PFSK-1 (cell line): ENCODE measurements around the gene KBTBD7.

Experiments used
- FOXP2 ChIP-seq: optimal IDR thresholded peaks from 2 replicates; pipeline ENCODE3; 2011; ENCODE audit warnings: borderline replicate concordance, control low read depth, inconsistent platforms; ENCODE audit not compliant: insufficient read depth; ENCODE audit errors: extremely low read length, extremely low read depth
- POLR2AphosphoS5 ChIP-seq: IDR thresholded peaks from 2 replicates; pipeline ENCODE4 v1.6.1; 2012; ENCODE audit warnings: low read depth, mild to moderate bottlenecking, control low read depth, low read length, moderate library complexity
- REST ChIP-seq, 2 experiments: IDR thresholded peaks; 2 replicates each; pipeline versions ENCODE4 v1.6.1 to v1.8.0; 2011 to 2012; ENCODE audit warnings: low read depth in 2 of 2, low read length in 2 of 2, control low read depth in 1 of 2, inconsistent platforms in 1 of 2, mild to moderate bottlenecking in 1 of 2, moderate library complexity in 1 of 2; ENCODE audit not compliant: insufficient read depth in 1 of 2
- SIN3A ChIP-seq: IDR thresholded peaks from 2 replicates; pipeline ENCODE4 v1.6.1; 2012; ENCODE audit warnings: mild to moderate bottlenecking, low read length, moderate library complexity, borderline replicate concordance; ENCODE audit not compliant: insufficient read depth
- TAF1 ChIP-seq: IDR thresholded peaks from 2 replicates; pipeline ENCODE4 v1.6.1; 2012; ENCODE audit warnings: low read length, control low read depth, borderline replicate concordance; ENCODE audit not compliant: insufficient read depth

Gene KBTBD7

GRCh38 chr13:41162151-41162550, 32.2 kb downstream of the KBTBD7 start:
- TF ChIP-seq SIN3A, result no peak
- TF ChIP-seq TAF1, result no peak
- no peak for TF ChIP-seq FOXP2
- TF ChIP-seq POLR2AphosphoS5, result no peak

- TF ChIP-seq FOXP2 (no peak), POLR2AphosphoS5 (no peak), TAF1 (no peak), SIN3A (no peak), REST (IDR thresholded peaks at IDR 0.05; ENCODE audit: insufficient read depth in 1 of 2, low read depth in 2 of 2, low read length in 2 of 2) (no peak)
Observed at GRCh38 chr13:41159174-41159573, 35.2 kb downstream of the KBTBD7 start.

- no peak for TF ChIP-seq SIN3A
- TF ChIP-seq POLR2AphosphoS5, result no peak
- no peak for TF ChIP-seq TAF1
- no peak for TF ChIP-seq FOXP2
- TF ChIP-seq REST (IDR thresholded peaks at IDR 0.05; ENCODE audit: insufficient read depth in 1 of 2, low read depth in 2 of 2, low read length in 2 of 2), result no peak
Observed at GRCh38 chr13:41157048-41157717, 37.2 kb downstream of the KBTBD7 start.

GRCh38 chr13:41156620-41157019, 37.7 kb downstream of the KBTBD7 start:
- TF ChIP-seq TAF1 (no peak), SIN3A (no peak), FOXP2 (no peak), POLR2AphosphoS5 (no peak), REST (IDR thresholded peaks at IDR 0.05; ENCODE audit: insufficient read depth in 1 of 2, low read depth in 2 of 2, low read length in 2 of 2) (no peak)

GRCh38 chr13:41154042-41154441, 40.3 kb downstream of the KBTBD7 start:
- TF ChIP-seq REST (IDR thresholded peaks at IDR 0.05; ENCODE audit: insufficient read depth in 1 of 2, low read depth in 2 of 2, low read length in 2 of 2) (no peak), FOXP2 (no peak), TAF1 (no peak), POLR2AphosphoS5 (no peak), SIN3A (no peak)
